Memory B cell (primary cell): Measurements from ENCODE around the gene CORO2B.

Experiments used
- ATAC-seq: fragments of 150-1000 bp; cut with Tn5 transposase; 2 replicates; pipeline ENCODE4 v1.10.0; 2021; ENCODE audit warnings: low read depth, mild to moderate bottlenecking, moderate library complexity
- DNase-seq, 2 donors: peaks; one replicate each; pipeline ENCODE4 v3.0.0; 2022; ENCODE audit warnings: low spot score in 2 of 2
- H3K27ac Mint-ChIP-seq: one replicate; pipeline ENCODE4 v1.8.0; 2022; ENCODE audit warnings: mild to moderate bottlenecking, moderate library complexity, mixed read lengths
- H3K27me3 Mint-ChIP-seq: one replicate; pipeline ENCODE4 v1.8.0; 2022; ENCODE audit warnings: mixed read lengths
- H3K36me3 Mint-ChIP-seq: one replicate; pipeline ENCODE4 v1.8.0; 2022; ENCODE audit warnings: mild to moderate bottlenecking, mixed read lengths
- H3K4me1 Mint-ChIP-seq: one replicate; pipeline ENCODE4 v1.8.0; 2022; ENCODE audit warnings: mixed read lengths
- H3K4me3 Mint-ChIP-seq: one replicate; pipeline ENCODE4 v1.8.0; 2022; ENCODE audit warnings: mild to moderate bottlenecking, moderate library complexity, mixed read lengths
- H3K9me3 Mint-ChIP-seq: one replicate; pipeline ENCODE4 v1.8.0; 2022; ENCODE audit warnings: mixed read lengths

Gene CORO2B

DNA sequence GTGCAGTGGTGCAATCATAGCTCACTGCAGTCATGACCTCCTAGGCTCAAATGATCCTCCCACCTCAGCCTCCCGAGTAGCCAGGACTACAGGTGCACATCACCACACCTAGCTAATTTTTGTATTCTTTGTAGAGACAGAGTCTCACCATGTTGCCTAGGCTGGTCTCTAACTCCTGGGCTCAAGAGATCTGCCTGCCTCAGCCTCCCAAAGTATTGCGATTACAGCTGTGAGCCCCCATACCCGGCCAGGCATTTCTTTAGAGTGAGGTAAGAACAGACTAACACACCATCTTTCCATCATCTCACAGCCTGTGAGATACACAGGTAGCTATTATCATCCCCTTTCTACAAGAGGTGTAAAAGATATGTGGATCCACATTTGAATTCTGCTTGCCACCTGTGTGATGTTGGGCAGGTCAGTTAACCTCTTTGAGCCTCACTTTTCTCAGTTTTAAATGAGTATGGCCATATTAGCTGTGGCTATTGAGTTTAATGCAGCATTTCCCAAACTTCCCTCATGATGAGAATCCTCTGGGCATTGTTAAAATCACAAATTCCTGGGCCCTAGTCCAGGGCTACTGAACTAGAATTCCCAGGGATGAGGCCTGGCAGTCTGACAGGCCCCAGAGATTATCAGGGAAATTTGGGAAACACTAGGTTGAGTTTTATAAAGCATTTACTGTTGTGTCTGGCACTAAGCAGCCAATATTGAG is 195.9 kb downstream of the CORO2B start:
- Mint-ChIP-seq H3K4me1 (no peaks in the 10 kb centered on the region), H3K27me3 (peaks cover 4% of the 10 kb centered on the region), H3K36me3 (peaks cover 4% of the 10 kb centered on the region), H3K27ac (no peak overlapping the region), H3K4me3 (no peak overlapping the region), H3K9me3 (no peaks in the 10 kb centered on the region)
- ATAC-seq (no peak), DNase-seq (no peak)

DNA sequence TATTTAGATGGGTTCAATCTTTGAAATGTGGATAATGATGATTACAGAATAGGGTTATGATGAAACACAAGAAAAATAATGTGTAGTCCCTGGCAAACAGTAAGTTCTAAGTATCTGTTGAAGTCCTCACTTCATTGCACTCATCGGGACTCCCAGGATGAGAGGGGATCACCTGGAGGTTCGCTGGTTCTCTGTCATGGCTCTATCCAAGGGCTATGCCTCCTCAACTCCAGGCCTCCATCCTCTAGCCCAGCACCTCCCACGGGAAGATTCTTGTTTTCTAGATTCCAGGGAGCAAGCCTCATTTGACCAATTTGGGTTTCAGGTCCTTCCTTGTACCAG is 196.4 kb downstream of the CORO2B start:
- peaks cover 4% of the 10 kb centered on the region for H3K36me3 Mint-ChIP-seq
- no peak overlapping the region for H3K27ac Mint-ChIP-seq
- no peak overlapping the region for H3K4me3 Mint-ChIP-seq
- peaks cover 3% of the 10 kb centered on the region for H3K27me3 Mint-ChIP-seq
- ATAC-seq, result no peak
- no peaks in the 10 kb centered on the region for H3K9me3 Mint-ChIP-seq
- no peaks in the 10 kb centered on the region for H3K4me1 Mint-ChIP-seq
- no peak for DNase-seq

DNA sequence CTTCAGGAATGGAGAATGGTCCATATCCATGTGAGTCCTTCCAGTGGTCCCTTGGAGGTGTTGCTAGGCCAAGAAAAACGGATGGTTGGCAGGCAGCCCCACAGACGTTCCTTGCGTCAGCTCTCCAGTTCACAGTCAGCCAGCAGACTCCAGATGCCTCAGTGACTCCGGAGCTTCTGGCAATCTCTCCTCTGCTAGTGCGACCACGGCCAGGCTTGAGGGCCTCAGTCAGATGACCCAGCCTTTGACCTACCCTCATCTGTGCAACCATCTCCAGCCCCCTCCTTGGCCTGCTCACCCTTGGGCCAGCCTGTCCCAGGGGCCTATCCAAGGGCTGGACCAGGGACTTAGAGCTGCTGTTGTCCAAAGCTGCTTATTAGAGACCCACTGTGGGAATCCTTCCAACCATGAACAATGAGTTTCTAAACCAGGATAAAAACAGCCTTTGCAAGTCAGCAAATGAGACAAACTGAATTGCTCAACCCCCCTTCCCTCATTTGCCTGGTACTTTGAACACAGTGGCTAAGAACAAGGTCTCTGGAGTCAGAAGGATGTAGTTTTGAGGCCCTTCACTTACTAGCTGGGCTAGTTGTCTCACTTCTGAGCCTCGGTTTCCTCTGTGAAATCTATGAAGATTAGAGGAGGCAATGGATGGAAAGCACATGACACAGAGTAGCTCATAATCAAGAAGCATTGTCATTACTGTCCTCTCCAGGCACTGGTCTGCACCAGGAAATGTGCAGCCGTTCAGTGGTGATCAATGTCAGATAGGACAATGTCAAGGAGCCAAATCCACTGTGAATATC is 197.1 kb downstream of the CORO2B start:
- DNase-seq, result no peak
- ATAC-seq, result no peak
- H3K27ac Mint-ChIP-seq, result no peak overlapping the region
- H3K36me3 Mint-ChIP-seq, result peaks cover 6% of the 10 kb centered on the region
- H3K4me3 Mint-ChIP-seq, result no peak overlapping the region
- H3K4me1 Mint-ChIP-seq, result no peaks in the 10 kb centered on the region
- H3K9me3 Mint-ChIP-seq, result no peaks in the 10 kb centered on the region
- peaks cover 3% of the 10 kb centered on the region for H3K27me3 Mint-ChIP-seq

DNA sequence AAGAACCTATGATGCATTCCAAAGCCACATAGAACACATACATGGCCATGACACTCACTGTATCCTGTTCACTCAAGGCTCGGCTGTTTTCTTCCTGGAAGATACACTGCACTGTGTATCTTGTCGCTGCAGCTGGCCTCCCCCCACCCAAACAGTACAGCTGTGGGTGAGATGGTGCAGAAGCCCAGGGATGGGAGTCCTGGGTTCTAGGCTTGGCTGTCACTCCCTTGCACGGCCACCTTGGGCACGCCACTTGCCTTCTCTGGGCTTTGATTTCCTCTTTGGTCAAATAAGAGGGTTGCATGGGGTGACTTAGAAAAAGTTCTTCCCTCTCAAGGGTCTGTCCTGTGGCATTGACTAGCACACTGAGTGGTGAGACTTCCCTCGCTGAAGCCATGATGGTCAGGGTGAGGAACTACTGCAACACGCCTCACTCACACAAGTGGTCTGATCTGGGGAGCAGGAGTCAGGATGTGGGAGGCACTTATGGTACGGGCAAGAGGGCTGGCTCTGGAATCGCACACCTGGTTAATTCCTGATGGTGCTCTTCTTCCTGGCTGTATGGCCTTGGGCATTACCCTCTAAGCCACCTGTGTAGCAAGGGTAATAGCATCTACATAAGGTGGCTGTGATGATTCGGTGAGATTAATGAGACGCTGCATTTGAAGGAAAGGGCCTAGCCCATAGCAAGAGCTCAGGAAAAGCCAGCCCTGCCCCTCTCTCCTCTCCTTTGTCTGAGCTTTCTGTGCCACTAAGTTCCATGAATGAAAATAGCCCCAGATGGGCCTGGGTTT is 197.9 kb downstream of the CORO2B start:
- ATAC-seq, result no peak

More for the DNA sequence above, 197.9 kb downstream of the CORO2B start:
- H3K9me3 Mint-ChIP-seq, result no peaks in the 10 kb centered on the region
- no peak overlapping the region for H3K4me3 Mint-ChIP-seq
- no peak overlapping the region for H3K27ac Mint-ChIP-seq
- DNase-seq, result no peak
- H3K27me3 Mint-ChIP-seq, result peaks cover 3% of the 10 kb centered on the region
- H3K36me3 Mint-ChIP-seq, result peaks cover 6% of the 10 kb centered on the region
- H3K4me1 Mint-ChIP-seq, result no peaks in the 10 kb centered on the region
